Stimulated activated CD4-positive, alpha-beta T cell treated with anti-CD3 and anti-CD28 coated beads, Interleukin-4, amount 100 ng/mL, for 48 hours (primary cell): ENCODE data around the gene FANCL.
"Not testable (repeated sequence)": the region's sequence is repeated elsewhere in the genome, so short reads cannot be mapped to it uniquely, and the experiment has no call there.

ENCODE experiments used
- DNase-seq, 2 donors: peaks; one replicate each; pipeline ENCODE4 v3.0.0-alpha.2; 2020; ENCODE audit warnings: low read depth in 2 of 2

Gene FANCL

GRCh38 chr2:58145769-58146168, 95.4 kb downstream of the FANCL start:
- not testable (repeated sequence) for DNase-seq

GRCh38 chr2:58140508-58141072, 100.5 kb downstream of the FANCL start:
- no peak for DNase-seq

GRCh38 chr2:58138396-58139030, 102.6 kb downstream of the FANCL start:
- DNase-seq = no peak

- DNase-seq = no peak
Observed at GRCh38 chr2:58137856-58138255, 103.3 kb downstream of the FANCL start.

GRCh38 chr2:58137221-58137620, 103.9 kb downstream of the FANCL start:
- DNase-seq = no peak

- DNase-seq = no peak
Observed at GRCh38 chr2:58135861-58136260, 105.3 kb downstream of the FANCL start.

GRCh38 chr2:58133395-58133794, 107.7 kb downstream of the FANCL start:
- no peak for DNase-seq

- no peak for DNase-seq
Observed at GRCh38 chr2:58131191-58132011, 109.7 kb downstream of the FANCL start.

- no peak for DNase-seq
Observed at GRCh38 chr2:58130238-58130637, 110.9 kb downstream of the FANCL start.

- no peak for DNase-seq
Observed at GRCh38 chr2:58127111-58127510, 114.0 kb downstream of the FANCL start.

- DNase-seq = no peak
Observed at GRCh38 chr2:58122540-58122939, 118.6 kb downstream of the FANCL start.

- no peak for DNase-seq
Observed at GRCh38 chr2:58122040-58122439, 119.1 kb downstream of the FANCL start.

GRCh38 chr2:58120626-58121229, 120.4 kb downstream of the FANCL start:
- no peak for DNase-seq

- DNase-seq = not testable (repeated sequence)
Observed at GRCh38 chr2:58113563-58113962, 127.6 kb downstream of the FANCL start.

GRCh38 chr2:58110765-58111164, 130.4 kb downstream of the FANCL start:
- DNase-seq = no peak

- DNase-seq = no peak
Observed at GRCh38 chr2:58109481-58109880, 131.6 kb downstream of the FANCL start.
